A673 (cell line): ENCODE data around the gene C19orf47. TPM values are rescaled to one million over a fixed set of nuclear protein-coding genes. Genes with fewer than 3 reads are reported as not detected.

ENCODE experiments used
- BruUV-seq: library from RNA; stranded (reverse); fragments of 400-500 nt; replicated peaks from 2 replicates; lab custom pipeline; 2021; lab: Mats Ljungman, UMichigan
- CTCF ChIA-PET: fragments of 300-600 bp; sonication (Branson Sonifier 250); formaldehyde crosslinking; loops from one replicate; lab custom pipeline; 2022; ENCODE audit warnings: antibody characterized with exemption; lab: Charles Lee
- POLR2A ChIA-PET: fragments of 300-600 bp; sonication (Branson Sonifier 250); formaldehyde crosslinking; loops from one replicate; lab custom pipeline; 2022; ENCODE audit warnings: antibody characterized with exemption; ENCODE audit not compliant: low non-redundant PET; lab: Charles Lee
- DNase-seq: peaks from one replicate; pipeline ENCODE4 v3.0.0-alpha.2; 2015; ENCODE audit warnings: low spot score
- H3K27ac ChIP-seq: fragments of 200-600 bp; sonication (generic); 2 replicates; pipeline ENCODE4 v1.5.1; 2016; ENCODE audit warnings: mixed run types, low read depth, mild to moderate bottlenecking, mixed read lengths, antibody characterized with exemption, low read length; ENCODE audit not compliant: poor library complexity, severe bottlenecking
- H3K27me3 ChIP-seq: fragments of 200-600 bp; sonication (generic); replicated peaks from 2 replicates; pipeline ENCODE4 v1.6.1; 2017; ENCODE audit warnings: mixed run types, low read depth, mild to moderate bottlenecking, mixed read lengths, antibody characterized with exemption, low read length; ENCODE audit not compliant: insufficient read depth, poor library complexity
- H3K36me3 ChIP-seq: fragments of 200-600 bp; sonication (generic); 2 replicates; pipeline ENCODE4 v1.6.1; 2016; ENCODE audit warnings: mixed run types, mild to moderate bottlenecking, mixed read lengths, antibody characterized with exemption, low read length; ENCODE audit not compliant: insufficient read depth, poor library complexity, severe bottlenecking
- H3K4me1 ChIP-seq: fragments of 200-600 bp; sonication (generic); 2 replicates; pipeline ENCODE4 v1.6.1; 2017; ENCODE audit warnings: mixed run types, mild to moderate bottlenecking, mixed read lengths, antibody characterized with exemption, low read length; ENCODE audit not compliant: insufficient read depth, poor library complexity, severe bottlenecking
- H3K4me3 ChIP-seq: fragments of 200-600 bp; sonication (generic); 2 replicates; pipeline ENCODE4 v1.5.1; 2016; ENCODE audit warnings: low read depth, mixed run types, mild to moderate bottlenecking, mixed read lengths, low read length; ENCODE audit not compliant: poor library complexity, severe bottlenecking
- H3K9me3 ChIP-seq: fragments of 200-600 bp; sonication (generic); 2 replicates; pipeline ENCODE4 v1.6.1; 2016; ENCODE audit warnings: mixed run types, low read depth, mild to moderate bottlenecking, mixed read lengths, antibody characterized with exemption, low read length; ENCODE audit not compliant: poor library complexity, severe bottlenecking
- EZH2 ChIP-seq: fragments of 200-600 bp; sonication (generic); IDR thresholded peaks from 2 replicates; pipeline ENCODE4 v1.6.1; 2017; ENCODE audit warnings: borderline replicate concordance, low read depth, mild to moderate bottlenecking, mixed read lengths, antibody characterized with exemption, low read length; ENCODE audit not compliant: poor library complexity, severe bottlenecking
- intact Hi-C: fragments of 100-400 bp; cut with micrococcal nuclease; formaldehyde crosslinking; loops from one replicate; pipeline ENCODE4 v1.10.0; 2022; ENCODE audit not compliant: unreplicated experiment
- total RNA-seq: library from RNA; stranded (reverse); gene quantifications from 2 replicates; pipeline ENCODE4 v1.2.3, GENCODE V29; 2021
- TF ChIP-seq, protein P1 (sequence below): fragments of 300-800, 200-600 bp; sonication (generic); conservative IDR thresholded peaks from 2 replicates; pipeline ENCODE4 v1.5.1; 2017; ENCODE audit warnings: low read depth, mild to moderate bottlenecking, antibody characterized with exemption, low read length, moderate library complexity, mixed read lengths

Gene C19orf47
- total RNA-seq, 1 experiment from 2014 or later = 26.5 TPM

DNA sequence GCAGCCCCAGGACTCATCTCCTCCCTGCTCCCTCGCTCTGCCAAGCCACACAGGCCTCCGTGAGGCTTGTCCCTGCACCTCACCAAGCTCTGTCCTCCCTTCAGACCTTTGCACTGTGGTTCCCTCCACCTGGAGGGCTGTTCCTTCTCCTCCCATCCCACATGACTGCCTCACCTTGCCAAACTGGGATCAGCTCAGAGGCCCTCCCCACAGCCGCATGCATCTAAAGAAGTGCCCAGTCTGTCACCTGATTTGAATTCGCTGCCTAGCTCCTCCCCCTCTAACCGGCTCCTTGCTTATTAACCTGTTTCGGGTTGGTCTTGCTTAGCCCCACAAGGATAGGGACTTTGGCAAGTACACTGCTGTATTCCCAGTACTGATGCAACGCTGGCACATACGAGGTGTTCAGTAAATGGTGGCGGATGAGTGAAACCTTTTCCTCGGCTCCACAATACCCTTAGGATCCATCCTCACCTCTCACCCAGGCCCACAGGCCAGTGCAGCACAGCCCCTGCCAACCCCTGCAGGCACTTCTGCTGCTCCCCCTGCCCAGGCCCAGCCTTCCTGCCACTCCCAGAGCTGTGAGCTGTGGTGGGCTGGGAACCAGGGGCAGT is 67.5 kb downstream of the C19orf47 start:
- DNase-seq = no peak
- ChIA-PET CTCF (no interaction called here), POLR2A (no interaction called here)
- intact Hi-C loops = loop anchor here (10.0 kb wide), 1 partner anchor 136 kb away; no protein-coding TSS in a partner anchor
- Histone ChIP-seq H3K4me1 (peaks cover 56% of the 10 kb centered on the region), H3K4me3 (no peak overlapping the region), H3K27ac (peak overlapping the region; percentile 70), H3K9me3 (no peaks in the 10 kb centered on the region), H3K27me3 (no peaks in the 10 kb centered on the region), H3K36me3 (no peaks in the 10 kb centered on the region)
- TF ChIP-seq, protein P1, sequence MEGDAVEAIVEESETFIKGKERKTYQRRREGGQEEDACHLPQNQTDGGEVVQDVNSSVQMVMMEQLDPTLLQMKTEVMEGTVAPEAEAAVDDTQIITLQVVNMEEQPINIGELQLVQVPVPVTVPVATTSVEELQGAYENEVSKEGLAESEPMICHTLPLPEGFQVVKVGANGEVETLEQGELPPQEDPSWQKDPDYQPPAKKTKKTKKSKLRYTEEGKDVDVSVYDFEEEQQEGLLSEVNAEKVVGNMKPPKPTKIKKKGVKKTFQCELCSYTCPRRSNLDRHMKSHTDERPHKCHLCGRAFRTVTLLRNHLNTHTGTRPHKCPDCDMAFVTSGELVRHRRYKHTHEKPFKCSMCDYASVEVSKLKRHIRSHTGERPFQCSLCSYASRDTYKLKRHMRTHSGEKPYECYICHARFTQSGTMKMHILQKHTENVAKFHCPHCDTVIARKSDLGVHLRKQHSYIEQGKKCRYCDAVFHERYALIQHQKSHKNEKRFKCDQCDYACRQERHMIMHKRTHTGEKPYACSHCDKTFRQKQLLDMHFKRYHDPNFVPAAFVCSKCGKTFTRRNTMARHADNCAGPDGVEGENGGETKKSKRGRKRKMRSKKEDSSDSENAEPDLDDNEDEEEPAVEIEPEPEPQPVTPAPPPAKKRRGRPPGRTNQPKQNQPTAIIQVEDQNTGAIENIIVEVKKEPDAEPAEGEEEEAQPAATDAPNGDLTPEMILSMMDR = no peak
- no peak for TF ChIP-seq EZH2
- BruUV-seq = no TSS peak

DNA sequence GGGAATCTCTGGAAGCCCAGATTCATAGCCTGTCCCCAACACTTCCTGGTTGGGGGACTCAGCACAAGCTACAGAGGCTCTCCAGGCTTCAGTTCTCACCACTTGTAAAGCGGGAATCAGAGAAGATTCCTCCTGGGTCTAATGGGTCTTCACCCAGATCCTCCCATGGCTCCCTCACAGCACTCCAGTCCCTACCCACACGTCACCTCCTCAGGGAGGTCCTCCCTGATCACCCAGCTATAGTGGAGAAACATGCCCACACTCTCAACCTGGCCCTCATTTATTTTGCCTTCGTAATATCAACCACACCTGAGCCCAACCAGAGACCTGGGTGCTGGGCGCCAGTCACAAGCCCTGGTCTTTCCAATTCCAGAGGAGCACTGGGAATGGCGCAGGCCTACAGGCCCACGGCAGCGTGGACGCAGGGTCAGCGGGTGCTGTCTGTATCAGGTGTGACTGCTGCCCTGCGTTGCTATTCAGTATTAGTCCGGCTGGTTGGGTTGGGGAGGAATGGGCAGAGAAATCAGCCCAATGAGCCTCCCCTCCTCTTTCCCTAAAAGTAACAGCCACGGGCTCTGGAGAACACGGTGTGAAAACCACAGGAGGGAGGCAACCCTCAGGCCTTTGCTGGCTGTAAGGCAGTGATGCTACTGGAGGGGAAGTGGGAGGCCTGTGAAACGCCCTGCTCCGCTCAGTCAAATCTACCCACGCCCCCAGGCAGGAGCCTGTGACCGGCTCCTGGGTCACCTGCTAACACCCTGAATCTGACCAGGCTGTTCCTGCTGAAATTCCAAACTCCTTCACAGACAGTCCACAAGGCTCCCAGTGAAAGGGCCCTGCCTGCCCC is 68.2 kb downstream of the C19orf47 start:
- H3K36me3 ChIP-seq = no peaks in the 10 kb centered on the region
- no peaks in the 10 kb centered on the region for H3K27me3 ChIP-seq
- ChIA-PET POLR2A (interaction anchor here (1.0 kb wide), 1 partner anchor 78 kb away, joined by 12 read pairs; no protein-coding TSS in a partner anchor), CTCF (no interaction called here)
- TF ChIP-seq, protein P1 = no peak
- TF ChIP-seq EZH2 = no peak
- peak overlapping the region; percentile 70 for H3K27ac ChIP-seq
- no peaks in the 10 kb centered on the region for H3K9me3 ChIP-seq
- BruUV-seq = no TSS peak
- H3K4me3 ChIP-seq = no peak overlapping the region
- intact Hi-C loops = loop anchor here (10.0 kb wide), 1 partner anchor 135 kb away; no protein-coding TSS in a partner anchor
- DNase-seq = no peak
- peaks cover 54% of the 10 kb centered on the region for H3K4me1 ChIP-seq

DNA sequence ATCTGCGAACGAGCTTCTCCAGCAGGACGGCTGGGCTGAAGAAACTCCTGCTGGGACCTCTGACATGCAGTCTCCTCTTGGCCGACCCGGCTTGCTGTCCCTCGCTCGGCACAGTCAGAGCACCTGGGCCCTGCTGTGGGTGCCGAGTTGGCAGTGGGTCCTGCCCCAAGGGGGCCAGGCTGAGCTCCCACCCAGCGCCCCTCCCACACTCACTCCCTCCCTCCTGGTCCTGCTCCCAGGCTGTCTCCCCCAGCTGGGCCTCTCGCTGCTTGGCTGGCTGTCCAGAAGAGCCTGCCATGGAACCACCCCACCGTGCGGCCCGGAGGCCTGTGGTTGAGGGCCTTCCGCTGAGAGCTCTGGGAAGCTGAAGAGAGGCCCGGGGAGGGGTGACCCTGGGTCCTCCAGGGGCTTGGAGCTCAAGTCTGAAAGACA is 69.1 kb downstream of the C19orf47 start:
- CTCF ChIA-PET = no interaction called here
- Histone ChIP-seq H3K27ac (peak overlapping the region; percentile 70), H3K9me3 (no peaks in the 10 kb centered on the region), H3K4me3 (no peak overlapping the region), H3K27me3 (no peaks in the 10 kb centered on the region), H3K4me1 (peaks cover 54% of the 10 kb centered on the region), H3K36me3 (no peaks in the 10 kb centered on the region)
- intact Hi-C loops = no loop called here
- no peak for TF ChIP-seq EZH2
- TF ChIP-seq, protein P1 = no peak
- no TSS peak for BruUV-seq
- POLR2A ChIA-PET = interaction anchor here (1.0 kb wide), 1 partner anchor 77 kb away, joined by 12 read pairs; no protein-coding TSS in a partner anchor
- no peak for DNase-seq
